WERI-Rb-1 (cell line): ENCODE measurements around the gene CATSPERD.

Source experiments
- DNase-seq: peaks from one replicate; pipeline ENCODE4 v3.0.0-alpha.2; 2020
- H3K27ac ChIP-seq: fragments of 250-450 bp; sonication (Bioruptor Pico); 2 replicates; pipeline ENCODE4 v1.5.1; 2020; ENCODE audit warnings: mild to moderate bottlenecking, moderate library complexity
- H3K27me3 ChIP-seq: fragments of 250-450 bp; sonication (Bioruptor Pico); 2 replicates; pipeline ENCODE4 v1.5.1; 2021; ENCODE audit warnings: mild to moderate bottlenecking, low read depth, moderate library complexity; ENCODE audit not compliant: insufficient read depth, severe bottlenecking
- H3K36me3 ChIP-seq: fragments of 250-450 bp; sonication (Bioruptor Pico); 2 replicates; pipeline ENCODE4 v1.5.1; 2020; ENCODE audit warnings: mild to moderate bottlenecking, moderate library complexity
- H3K4me3 ChIP-seq: 2 replicates; pipeline ENCODE4 v1.5.1; 2011; ENCODE audit warnings: low read depth, mild to moderate bottlenecking, control low read depth, low read length
- H3K9me3 ChIP-seq: fragments of 250-450 bp; sonication (Bioruptor Pico); 2 replicates; pipeline ENCODE4 v1.5.1; 2021; ENCODE audit warnings: mild to moderate bottlenecking, moderate library complexity; ENCODE audit not compliant: severe bottlenecking
- TF ChIP-seq, protein P1 (sequence below): IDR thresholded peaks from 2 replicates; pipeline ENCODE4 v1.5.1; 2011; ENCODE audit warnings: low read depth, mild to moderate bottlenecking, control low read depth, inconsistent platforms, low read length

The CATSPERD gene

DNA sequence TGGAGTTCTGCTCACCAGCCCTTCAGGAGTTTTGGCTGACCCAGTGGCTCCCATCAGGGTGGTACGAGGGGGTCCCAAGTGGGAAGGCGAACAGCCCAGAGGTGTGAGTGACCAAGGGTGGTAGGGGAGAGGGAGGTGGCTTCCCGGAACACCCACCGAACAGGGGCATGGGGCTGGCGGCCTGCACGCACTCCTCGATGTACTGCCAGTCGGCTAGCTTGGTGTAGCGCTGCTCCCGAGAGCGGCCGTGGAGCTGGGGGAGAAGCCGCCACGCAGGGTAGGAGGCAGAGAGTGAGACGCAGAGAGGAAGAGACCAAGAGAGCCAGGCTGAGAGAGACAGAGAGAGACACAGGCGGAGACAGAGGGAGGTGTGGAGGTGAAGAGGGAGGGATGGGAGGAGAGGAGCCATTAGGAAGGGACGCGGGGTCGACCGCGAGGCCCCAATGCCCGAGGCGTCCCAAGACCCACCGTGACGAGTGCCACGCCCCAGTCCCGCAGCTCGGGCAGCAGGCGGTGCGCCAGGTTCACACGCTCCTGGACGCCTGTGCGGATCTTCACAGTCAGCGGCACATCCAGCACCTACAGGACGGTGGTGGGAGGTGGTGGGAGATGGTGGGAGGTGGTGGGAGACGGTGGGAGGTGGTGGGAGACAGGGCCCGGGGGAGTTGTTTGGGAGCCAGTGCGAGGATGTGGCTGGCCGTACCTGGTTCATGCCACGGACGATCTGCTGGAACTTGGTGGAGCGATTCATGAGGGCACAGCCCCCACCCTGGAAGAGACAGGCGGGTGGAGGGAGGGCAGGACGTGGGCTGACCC, 66.4 kb downstream of the CATSPERD start:
- TF ChIP-seq, protein P1, sequence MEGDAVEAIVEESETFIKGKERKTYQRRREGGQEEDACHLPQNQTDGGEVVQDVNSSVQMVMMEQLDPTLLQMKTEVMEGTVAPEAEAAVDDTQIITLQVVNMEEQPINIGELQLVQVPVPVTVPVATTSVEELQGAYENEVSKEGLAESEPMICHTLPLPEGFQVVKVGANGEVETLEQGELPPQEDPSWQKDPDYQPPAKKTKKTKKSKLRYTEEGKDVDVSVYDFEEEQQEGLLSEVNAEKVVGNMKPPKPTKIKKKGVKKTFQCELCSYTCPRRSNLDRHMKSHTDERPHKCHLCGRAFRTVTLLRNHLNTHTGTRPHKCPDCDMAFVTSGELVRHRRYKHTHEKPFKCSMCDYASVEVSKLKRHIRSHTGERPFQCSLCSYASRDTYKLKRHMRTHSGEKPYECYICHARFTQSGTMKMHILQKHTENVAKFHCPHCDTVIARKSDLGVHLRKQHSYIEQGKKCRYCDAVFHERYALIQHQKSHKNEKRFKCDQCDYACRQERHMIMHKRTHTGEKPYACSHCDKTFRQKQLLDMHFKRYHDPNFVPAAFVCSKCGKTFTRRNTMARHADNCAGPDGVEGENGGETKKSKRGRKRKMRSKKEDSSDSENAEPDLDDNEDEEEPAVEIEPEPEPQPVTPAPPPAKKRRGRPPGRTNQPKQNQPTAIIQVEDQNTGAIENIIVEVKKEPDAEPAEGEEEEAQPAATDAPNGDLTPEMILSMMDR, result no peak
- no peak for DNase-seq
- no peak overlapping the region for H3K4me3 ChIP-seq
- no peak overlapping the region for H3K27ac ChIP-seq
- H3K9me3 ChIP-seq, result no peaks in the 10 kb centered on the region
- H3K36me3 ChIP-seq, result peaks cover 60% of the 10 kb centered on the region
- no peaks in the 10 kb centered on the region for H3K27me3 ChIP-seq

DNA sequence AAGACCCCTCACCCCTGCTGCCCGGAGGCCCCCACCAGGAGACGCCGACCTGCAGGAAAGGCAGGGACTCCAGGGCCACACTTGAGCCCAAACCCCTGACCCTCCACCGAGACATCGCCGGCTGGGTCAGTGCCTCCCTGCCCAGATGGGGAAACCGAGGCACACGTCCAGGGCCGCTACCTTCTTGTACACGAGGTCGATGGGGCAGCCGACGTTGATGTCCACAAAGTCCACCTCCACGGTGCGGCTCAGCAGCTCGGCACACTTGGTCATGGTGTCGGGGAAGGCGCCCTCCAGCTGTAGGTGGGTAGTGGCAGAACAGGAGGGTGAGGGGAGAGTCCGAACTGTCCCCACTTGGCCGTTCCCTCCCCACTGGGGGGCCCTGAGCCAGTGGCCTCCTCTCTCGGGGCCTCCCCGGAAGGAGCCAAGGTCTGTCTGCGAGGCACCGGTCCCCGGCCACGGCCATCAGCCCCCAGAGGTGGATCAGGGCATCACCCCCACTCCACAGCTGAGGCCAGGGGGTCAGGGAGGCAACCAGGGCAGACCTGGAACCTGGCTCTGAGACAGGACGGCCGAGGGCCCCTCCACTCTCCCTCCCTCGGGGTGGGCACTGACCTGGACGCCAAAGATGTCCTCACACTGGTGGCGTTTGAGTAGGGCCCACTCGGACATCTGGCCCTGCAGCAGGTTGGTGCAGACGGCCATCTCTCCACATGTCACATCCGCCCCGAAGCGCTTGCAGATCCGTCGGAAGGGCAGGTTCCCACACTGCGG, 67.2 kb downstream of the CATSPERD start:
- no peaks in the 10 kb centered on the region for H3K9me3 ChIP-seq
- H3K27ac ChIP-seq, result no peak overlapping the region
- TF ChIP-seq, protein P1, result no peak
- no peak overlapping the region for H3K4me3 ChIP-seq
- no peak for DNase-seq
- no peaks in the 10 kb centered on the region for H3K27me3 ChIP-seq
- H3K36me3 ChIP-seq, result peaks cover 60% of the 10 kb centered on the region

DNA sequence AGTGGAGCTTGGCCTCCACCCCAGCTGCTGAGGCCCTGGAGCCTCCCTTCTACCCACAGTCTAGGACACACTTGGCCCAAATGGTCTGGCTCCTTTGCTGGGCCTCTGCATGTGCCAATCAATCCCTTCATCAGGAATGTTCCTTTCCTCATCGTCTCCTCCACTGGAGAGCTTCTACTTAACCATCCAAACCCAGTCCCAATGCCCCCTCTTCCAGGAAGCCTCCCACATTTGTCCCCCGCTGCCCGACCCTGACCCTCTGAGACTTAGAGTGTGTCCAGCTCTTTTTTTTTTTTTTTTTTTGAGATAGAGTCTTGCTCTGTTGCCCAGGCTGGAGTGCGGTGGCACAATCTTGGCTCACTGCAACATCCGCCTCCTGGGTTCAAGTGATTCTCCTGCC, 68.0 kb downstream of the CATSPERD start:
- no peak for DNase-seq
- H3K9me3 ChIP-seq, result no peaks in the 10 kb centered on the region
- TF ChIP-seq, protein P1, result no peak
- H3K36me3 ChIP-seq, result peaks cover 60% of the 10 kb centered on the region
- H3K27me3 ChIP-seq, result no peaks in the 10 kb centered on the region
- H3K4me3 ChIP-seq, result no peak overlapping the region
- no peak overlapping the region for H3K27ac ChIP-seq

DNA sequence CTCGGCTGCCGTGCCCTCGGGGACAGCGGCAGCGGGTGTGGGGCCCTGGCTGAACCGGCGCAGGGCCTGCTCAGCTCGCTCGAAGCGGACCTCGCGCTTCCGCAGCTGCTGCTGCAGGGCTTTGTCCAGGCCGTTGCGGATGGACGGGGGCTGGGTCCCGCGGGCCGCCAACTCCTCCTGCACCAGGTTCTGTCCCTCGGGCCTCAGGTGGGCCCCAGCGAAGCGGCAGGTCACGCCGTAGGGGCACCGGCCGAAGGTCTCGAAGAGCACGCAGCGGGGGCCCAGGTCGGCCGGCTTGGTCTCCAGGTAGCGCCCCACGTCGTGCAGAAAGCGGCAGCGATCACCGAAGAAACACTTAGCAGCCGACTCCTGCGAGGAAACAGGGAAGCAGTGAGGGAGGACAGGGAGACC, 68.9 kb downstream of the CATSPERD start:
- H3K4me3 ChIP-seq, result no peak overlapping the region

DNA sequence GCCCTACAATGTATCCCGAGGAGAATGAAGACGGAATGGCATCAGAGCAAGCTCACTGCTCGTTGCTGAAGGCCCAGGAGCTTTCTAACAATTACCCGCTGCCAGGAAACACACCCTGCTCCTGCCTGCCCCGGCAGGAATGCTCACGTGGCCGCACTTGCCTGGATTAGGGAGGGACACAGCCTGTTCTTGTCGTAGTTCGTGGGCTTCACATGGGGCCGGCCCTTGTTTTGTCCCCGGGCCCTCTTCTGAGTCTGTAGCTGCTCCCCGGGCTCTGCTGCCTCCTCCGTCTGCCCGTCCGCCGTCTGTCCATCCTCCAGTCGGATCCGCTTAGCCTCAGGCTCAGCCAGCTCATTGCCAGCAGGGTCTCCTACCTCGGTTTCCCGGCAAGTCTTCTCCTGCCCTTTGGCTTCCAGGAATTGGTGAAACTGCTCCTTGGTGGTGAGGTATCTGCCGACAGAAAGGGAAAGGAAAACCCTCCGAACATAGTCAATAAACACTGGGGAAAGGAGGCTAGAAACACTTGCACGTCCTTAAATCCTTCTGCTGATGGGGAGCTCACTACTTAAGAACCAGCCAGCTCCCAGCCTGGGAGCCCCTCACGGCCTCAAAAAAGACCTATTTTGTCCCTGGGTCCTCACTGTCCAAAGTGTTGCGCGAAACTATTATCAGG, 69.6 kb downstream of the CATSPERD start:
- Histone ChIP-seq H3K9me3 (no peaks in the 10 kb centered on the region), H3K36me3 (peaks cover 54% of the 10 kb centered on the region), H3K27me3 (no peaks in the 10 kb centered on the region), H3K4me3 (peak overlapping the region; percentile 94), H3K27ac (peak overlapping the region; percentile 99)
- DNase-seq, result no peak
- TF ChIP-seq, protein P1, result no peak

More for the DNA sequence above, 68.9 kb downstream of the CATSPERD start:
- DNase-seq, result no peak
- H3K27ac ChIP-seq, result no peak overlapping the region
- H3K36me3 ChIP-seq, result peaks cover 60% of the 10 kb centered on the region
- H3K27me3 ChIP-seq, result no peaks in the 10 kb centered on the region
- TF ChIP-seq, protein P1, result no peak
- H3K9me3 ChIP-seq, result no peaks in the 10 kb centered on the region
